Right renal pelvis (tissue), 4 donors: Measurements from ENCODE around the gene PDX1. TPM values are rescaled to one million over a fixed set of nuclear protein-coding genes. Genes with fewer than 3 reads are reported as not detected.

ENCODE experiments used
- DNase-seq, 4 donors: peaks; one replicate each; pipeline ENCODE4 v3.0.0-alpha.2; 2013; ENCODE audit warnings: low read depth in 4 of 4, low spot score in 3 of 4, missing footprints in 1 of 4
- polyA plus RNA-seq, 4 donors: library from polyadenylated mRNA; unstranded; fragments of 120-200 nt; gene quantifications; one replicate each; pipeline ENCODE4 v1.2.1, GENCODE V29; 2013; ENCODE audit not compliant: insufficient read length in 4 of 4

Gene PDX1
- polyA plus RNA-seq, 4 donors: not detected

GRCh38 chr13:27921961-27922882, 2.4 kb downstream of the PDX1 start:
- DNase-seq: no peak

DNA sequence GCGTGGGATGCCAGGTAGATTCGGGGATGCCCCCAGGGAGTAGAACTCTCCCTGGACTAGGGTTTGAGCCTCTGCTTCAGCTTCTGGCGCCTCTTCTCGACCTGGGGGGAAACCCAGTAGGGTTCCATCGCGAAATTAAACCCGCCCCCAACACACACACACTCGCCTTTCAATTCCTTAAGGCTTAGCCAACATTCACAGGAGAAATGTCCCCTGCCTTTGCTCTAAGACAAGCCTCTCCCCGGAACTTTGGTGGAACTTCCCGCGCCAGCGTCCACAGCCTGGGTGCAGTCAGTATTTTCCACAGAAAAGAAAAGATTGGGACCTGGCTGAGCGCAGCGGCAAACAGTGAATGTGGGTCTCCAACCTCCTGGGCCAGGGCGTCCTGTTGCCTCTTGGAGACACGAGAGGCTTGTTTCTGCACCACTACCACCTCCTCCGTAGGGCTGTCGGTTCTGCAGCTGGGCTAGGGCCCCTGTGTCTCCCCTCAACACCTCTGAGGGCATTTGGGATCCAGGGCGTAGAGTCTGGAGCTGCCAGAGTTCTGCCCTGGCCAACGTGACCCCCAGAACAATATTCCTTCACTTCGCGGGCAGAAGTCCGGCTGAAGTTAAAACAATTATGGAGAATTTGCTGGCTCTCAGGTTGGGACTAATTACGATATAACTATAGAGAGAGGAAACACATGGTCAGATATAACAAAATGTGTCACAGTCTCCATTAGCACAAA, 3.2 kb downstream of the PDX1 start:
- no peak for DNase-seq

DNA sequence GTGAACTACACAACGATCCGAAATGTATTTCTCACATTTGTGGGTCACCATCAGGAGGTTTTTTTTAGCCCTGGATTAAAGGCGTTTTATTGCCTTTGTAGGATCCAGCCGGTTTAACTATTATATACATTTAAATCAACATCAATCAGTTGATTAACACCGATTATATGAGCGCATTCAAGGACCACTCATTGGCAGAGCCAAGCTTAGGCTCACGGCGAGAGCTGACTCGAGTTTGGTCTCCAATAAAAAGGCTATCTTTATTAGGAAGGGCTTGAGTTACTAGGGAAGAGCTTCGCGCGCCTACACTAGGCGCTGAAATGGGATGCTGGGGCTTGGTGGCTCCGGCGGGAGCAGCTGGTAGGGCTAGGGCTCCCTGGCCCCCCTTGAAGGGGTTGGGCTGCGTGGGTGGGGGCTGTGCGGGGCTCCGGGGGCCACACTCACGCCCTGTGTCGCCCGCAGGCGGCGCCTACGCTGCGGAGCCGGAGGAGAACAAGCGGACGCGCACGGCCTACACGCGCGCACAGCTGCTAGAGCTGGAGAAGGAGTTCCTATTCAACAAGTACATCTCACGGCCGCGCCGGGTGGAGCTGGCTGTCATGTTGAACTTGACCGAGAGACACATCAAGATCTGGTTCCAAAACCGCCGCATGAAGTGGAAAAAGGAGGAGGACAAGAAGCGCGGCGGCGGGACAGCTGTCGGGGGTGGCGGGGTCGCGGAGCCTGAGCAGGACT, 4.2 kb downstream of the PDX1 start:
- DNase-seq: no peak

DNA sequence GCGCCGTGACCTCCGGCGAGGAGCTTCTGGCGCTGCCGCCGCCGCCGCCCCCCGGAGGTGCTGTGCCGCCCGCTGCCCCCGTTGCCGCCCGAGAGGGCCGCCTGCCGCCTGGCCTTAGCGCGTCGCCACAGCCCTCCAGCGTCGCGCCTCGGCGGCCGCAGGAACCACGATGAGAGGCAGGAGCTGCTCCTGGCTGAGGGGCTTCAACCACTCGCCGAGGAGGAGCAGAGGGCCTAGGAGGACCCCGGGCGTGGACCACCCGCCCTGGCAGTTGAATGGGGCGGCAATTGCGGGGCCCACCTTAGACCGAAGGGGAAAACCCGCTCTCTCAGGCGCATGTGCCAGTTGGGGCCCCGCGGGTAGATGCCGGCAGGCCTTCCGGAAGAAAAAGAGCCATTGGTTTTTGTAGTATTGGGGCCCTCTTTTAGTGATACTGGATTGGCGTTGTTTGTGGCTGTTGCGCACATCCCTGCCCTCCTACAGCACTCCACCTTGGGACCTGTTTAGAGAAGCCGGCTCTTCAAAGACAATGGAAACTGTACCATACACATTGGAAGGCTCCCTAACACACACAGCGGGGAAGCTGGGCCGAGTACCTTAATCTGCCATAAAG, 4.8 kb downstream of the PDX1 start:
- no peak for DNase-seq

DNA sequence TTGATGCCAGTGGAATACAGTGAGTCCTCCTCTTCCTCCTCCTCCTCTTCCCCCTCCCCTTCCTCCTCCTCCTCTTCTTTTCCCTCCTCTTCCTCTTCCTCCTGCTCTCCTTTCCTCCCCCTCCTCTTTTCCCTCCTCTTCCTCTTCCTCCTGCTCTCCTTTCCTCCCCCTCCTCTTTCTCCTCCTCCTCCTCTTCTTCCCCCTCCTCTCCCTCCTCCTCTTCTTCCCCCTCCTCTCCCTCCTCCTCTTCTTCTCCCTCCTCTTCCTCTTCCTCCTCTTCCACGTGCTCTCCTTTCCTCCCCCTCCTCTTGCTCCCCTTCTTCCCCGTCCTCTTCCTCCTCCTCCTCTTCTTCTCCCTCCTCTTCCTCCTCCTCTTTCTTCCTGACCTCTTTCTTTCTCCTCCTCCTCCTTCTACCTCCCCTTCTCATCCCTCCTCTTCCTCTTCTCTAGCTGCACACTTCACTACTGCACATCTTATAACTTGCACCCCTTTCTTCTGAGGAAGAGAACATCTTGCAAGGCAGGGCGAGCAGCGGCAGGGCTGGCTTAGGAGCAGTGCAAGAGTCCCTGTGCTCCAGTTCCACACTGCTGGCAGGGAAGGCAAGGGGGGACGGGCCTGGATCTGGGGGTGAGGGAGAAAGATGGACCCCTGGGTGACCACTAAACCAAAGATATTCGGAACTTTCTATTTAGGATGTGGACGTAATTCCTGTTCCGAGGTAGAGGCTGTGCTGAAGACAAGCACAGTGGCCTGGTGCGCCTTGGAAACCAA, 5.6 kb downstream of the PDX1 start:
- no peak for DNase-seq

- DNase-seq: no peak
Observed at GRCh38 chr13:27926644-27927434, 7.0 kb downstream of the PDX1 start.

GRCh38 chr13:27927444-27928352, 7.9 kb downstream of the PDX1 start:
- no peak for DNase-seq

DNA sequence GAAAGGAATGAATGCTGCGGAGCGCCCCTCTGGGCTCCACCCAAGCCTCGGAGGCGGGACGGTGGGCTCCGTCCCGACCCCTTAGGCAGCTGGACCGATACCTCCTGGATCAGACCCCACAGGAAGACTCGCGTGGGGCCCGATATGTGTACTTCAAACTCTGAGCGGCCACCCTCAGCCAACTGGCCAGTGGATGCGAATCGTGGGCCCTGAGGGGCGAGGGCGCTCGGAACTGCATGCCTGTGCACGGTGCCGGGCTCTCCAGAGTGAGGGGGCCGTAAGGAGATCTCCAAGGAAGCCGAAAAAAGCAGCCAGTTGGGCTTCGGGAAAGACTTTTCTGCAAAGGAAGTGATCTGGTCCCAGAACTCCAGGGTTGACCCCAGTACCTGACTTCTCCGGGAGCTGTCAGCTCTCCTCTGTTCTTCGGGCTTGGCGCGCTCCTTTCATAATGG, 8.6 kb downstream of the PDX1 start:
- no peak for DNase-seq

GRCh38 chr13:27928805-27929753, 9.3 kb downstream of the PDX1 start:
- DNase-seq: no peak

GRCh38 chr13:27929868-27930267, 10.1 kb downstream of the PDX1 start:
- DNase-seq: no peak

DNA sequence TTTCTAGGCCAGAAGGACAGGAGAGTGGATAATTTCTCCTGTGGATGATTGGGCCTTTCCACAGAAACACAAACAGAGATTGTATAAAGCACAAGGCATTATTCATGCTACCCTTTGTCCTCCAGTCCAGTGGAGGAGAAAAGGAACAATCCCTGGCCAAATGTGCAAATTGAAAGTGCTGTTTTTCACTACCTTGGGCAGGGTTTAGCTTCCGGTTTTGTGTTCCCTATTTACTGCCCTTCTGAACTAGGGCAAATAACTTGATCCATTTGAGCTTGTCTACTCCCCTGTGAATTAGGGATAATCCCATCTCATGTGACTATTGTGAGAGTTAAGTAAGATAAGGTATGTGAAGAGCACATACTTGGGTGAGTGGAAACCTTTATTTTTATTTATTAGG, 13.3 kb downstream of the PDX1 start:
- no peak for DNase-seq

DNA sequence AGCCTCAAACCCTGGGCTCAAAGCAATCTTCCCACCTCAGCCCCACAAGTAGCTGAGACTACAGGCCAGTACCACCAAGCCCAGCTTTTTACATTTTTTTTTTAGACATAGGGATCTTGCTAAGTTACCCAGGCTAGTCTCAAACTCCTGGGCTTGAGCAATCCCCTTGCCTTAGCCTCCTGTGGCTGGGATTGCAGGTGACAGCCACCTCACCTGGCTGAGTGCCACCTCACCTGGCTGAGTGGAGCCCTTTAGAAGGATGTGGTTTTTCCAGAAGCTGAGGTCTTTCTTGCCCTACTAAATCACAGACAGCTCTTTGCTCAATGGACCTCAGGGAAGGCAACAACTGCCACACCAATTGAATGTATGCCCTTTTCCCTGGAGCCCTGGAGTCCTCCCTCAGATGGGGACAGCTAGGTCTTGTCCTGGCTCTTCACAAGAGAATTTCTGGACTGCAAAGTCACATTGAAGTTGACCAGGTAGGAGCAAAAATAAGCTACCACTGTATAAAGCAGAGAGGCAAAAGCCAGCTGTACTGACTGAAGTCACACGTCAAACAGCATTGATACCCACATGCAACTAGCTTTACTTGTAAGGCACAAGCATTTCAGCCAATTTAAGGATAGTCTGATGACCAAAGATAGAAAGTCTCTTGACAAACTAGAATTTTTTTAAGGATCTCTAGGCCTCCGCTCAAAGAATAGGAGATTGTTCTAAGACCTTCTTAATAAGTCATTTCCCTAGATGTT, 14.0 kb downstream of the PDX1 start:
- DNase-seq: no peak

- DNase-seq: no peak
Observed at GRCh38 chr13:27942972-27943371, 23.2 kb downstream of the PDX1 start.

DNA sequence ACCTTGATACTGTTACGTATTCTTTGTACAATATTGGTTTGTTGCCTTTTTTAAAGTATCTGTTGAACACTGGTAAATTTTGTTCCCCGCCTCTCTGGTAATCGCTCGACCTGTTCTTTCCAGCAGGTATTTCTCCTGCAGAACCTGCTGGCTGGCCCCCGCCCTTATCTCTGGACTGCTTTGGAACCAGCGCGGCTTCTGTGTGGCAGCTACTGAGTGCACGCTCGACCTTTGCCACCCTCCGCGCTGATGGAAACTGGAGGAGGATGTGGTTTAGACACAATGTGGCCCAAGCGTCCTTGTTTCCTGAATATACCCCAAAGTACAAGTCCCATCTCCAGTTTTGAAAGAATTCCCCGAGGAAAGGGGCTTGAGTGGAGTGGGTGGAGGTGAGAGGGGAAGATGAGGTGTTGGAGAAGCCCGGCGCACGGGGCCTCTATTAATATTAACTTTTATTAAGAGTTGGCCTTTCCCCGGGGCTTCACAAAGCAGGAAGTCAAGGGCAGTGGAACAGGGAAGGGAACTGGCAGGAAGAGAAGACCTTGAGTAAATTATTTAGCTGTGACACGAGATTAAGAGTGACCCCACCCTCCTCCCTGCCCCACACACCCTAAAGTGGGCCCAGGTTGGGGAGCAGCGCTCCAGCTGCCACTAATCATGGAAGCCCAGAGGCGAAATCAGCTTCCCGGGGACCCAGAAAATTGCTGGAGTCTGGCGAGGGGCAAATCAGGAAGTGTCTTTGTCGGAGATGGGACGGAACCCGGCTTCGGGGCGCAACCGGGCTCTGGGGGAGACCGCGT, 33.3 kb downstream of the PDX1 start:
- DNase-seq: no peak

DNA sequence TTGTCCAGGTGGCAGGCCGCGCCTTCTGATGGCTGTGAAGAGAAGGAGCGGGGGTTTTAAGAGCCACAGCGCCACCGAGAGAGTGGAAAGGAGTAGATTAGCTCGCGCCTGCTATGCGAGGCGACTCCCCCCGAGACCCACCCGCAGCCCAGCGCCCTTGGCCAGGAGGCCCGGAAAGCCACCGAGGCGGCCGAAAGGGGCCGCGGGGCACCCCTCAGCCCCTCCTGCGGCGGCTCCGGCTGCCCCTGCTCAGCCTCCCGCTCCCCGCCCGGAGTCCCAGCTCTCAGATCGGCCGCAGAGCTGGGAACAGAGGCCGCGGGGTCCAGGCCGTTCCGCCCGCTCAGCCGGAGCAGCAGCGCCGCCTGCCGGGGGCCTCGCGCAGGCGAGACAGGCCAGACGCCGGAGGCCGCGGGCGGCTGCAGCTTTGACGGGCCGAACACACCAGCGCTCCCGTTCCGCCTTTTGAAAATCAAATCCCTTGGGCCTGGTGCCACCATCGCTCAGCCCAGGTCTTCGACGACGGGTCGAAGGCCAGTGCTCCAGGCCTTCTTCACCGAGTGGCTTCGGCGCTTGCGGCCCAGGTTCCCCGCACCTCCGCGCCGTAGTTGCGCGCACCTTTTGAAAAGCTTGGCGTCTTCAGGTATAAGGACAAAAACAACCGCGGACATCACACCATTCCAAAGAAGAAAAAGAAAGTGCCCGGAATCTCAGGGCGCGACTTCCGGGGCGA, 34.0 kb downstream of the PDX1 start:
- DNase-seq: peak; percentile 61 to 83 (median 69)
